ENCODE results near the gene PELI2.

GRCh38 chr14:56149151-56149550 is 30.9 kb downstream of the PELI2 start:
- TF ChIP-seq POLR2A (IDR thresholded peaks at IDR 0.05) = no peak
- TF ChIP-seq CTCF (IDR thresholded peaks at IDR 0.05) = no peak

Measured in lower leg skin (tissue), 3 donors.